Prostate gland (tissue), 2 donors: Measurements from ENCODE around the gene LCN1.
A peak's percentile ranks its signal among the peaks of the same experiment; 100 is the strongest.

Experiments used
- POLR2A ChIP-seq: fragments of 450-650 bp; IDR thresholded peaks from one replicate; pipeline ENCODE4 v1.6.1; 2016; ENCODE audit warnings: antibody characterized with exemption, mild to moderate bottlenecking
- POLR2AphosphoS5 ChIP-seq: sonication (generic); formaldehyde crosslinking; IDR thresholded peaks from one replicate; pipeline ENCODE4 v1.6.1; 2017; ENCODE audit warnings: antibody characterized with exemption
- TF ChIP-seq, protein P1 (sequence below), 4 experiments: fragments of 200-600 bp in 2 of 4; fragments of 450-650 bp in 2 of 4; sonication (generic) in 2 of 4; IDR thresholded peaks; 1 replicate in 3 of 4; 2 replicates in 1 of 4; pipeline ENCODE4 v1.5.1; 2016 to 2019; ENCODE audit warnings: antibody characterized with exemption in 4 of 4, mild to moderate bottlenecking in 2 of 4, moderate library complexity in 2 of 4

GRCh38 chr9:135500525-135501260, 20.5 kb upstream of the LCN1 start, which contains the start of gene MRPS2:
- TF ChIP-seq POLR2AphosphoS5, result peak; percentile 63
- TF ChIP-seq, protein P1, sequence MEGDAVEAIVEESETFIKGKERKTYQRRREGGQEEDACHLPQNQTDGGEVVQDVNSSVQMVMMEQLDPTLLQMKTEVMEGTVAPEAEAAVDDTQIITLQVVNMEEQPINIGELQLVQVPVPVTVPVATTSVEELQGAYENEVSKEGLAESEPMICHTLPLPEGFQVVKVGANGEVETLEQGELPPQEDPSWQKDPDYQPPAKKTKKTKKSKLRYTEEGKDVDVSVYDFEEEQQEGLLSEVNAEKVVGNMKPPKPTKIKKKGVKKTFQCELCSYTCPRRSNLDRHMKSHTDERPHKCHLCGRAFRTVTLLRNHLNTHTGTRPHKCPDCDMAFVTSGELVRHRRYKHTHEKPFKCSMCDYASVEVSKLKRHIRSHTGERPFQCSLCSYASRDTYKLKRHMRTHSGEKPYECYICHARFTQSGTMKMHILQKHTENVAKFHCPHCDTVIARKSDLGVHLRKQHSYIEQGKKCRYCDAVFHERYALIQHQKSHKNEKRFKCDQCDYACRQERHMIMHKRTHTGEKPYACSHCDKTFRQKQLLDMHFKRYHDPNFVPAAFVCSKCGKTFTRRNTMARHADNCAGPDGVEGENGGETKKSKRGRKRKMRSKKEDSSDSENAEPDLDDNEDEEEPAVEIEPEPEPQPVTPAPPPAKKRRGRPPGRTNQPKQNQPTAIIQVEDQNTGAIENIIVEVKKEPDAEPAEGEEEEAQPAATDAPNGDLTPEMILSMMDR (IDR thresholded peaks at IDR 0.05), result peak; percentile 80 to 89 (median 86)
- peak; percentile 50 for TF ChIP-seq POLR2A
